ENCODE results near the gene MGARP. TPM values are rescaled to one million over a fixed set of nuclear protein-coding genes. Genes with fewer than 3 reads are reported as not detected.
A peak's percentile ranks its signal among the peaks of the same experiment; 100 is the strongest.

MGARP gene
- total and polyA plus RNA-seq, 4 experiments from 2014 or later = 0.20 to 0.52 (median 0.28) TPM

DNA sequence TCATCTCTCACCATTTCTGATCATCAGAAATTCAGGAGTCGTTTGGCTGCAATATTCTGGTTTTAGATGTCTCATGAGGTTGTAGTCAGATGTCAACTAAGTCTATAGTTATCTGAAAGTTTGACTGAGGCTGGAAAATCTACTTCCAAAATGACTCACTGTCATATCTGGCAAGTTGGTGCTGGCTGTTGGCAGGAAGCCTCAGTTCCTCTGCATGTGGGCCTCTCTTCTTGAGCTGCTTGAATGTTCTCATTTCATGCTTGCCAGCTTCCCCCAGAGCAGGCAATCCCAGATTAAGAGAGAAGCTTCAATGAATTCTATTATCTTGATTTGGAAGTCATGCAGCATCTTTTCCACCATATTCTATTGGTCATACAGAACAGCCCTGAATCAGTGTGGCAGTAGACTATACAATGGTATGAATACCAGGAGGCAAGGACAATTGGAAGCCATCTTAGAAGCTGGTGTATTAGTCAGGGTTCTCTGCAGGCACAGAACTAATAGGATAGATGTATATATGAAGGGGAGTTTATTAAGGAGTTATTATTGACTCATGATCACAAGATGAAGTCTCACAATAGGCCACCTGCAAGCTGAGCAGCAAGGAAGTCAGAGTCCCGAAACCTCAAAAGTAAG is 56.2 kb downstream of the MGARP start:
- peaks cover 2 to 9% (median 5%) of the 10 kb centered on the region in 4 donors for H3K4me1 Mint-ChIP-seq
- POLR2A ChIA-PET (ENCODE audit: partially characterized antibody) = no interaction called here
- intact Hi-C loops (cut with micrococcal nuclease) = no loop called here

DNA sequence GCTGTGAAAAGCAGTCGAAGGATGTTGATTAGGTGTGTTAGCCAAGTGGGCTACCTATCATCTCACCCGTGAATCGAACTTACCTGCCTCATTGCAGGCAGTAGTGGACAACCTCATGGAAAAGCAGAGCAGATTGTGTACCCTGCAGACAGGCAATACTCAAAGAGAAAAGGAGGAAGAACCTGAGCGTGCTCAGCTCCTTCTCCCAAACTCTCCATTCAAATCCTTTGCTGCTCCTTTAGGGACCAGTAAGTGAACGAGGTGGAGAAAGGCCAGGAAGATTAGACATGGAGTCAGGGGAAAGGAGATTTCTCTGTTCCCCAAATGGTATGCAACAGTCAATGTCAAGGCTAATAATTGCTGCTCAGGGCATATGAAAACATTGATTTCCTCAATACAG is 57.8 kb downstream of the MGARP start:
- Histone ChIP-seq H3K27me3 (ENCODE audit: insufficient read depth, low read length) (no peaks in the 10 kb centered on the region), H3K4me1 (ENCODE audit: insufficient read depth, low read length) (no peaks in the 10 kb centered on the region), H3K9me3 (ENCODE audit: control insufficient read depth in 1 of 2, low read length in 2 of 2) (no peaks in the 10 kb centered on the region), H3K36me3 (ENCODE audit: insufficient read depth, low read length) (no peaks in the 10 kb centered on the region), H3K27ac (ENCODE audit: low read depth, low read length) (no peak overlapping the region), H3K4me3 (ENCODE audit: low read length in 2 of 2) (no peak overlapping the region)
- POLR2A ChIA-PET (ENCODE audit: partially characterized antibody) = no interaction called here
- no peaks in the 10 kb centered on the region for H3K36me3 Mint-ChIP-seq
- peaks cover 4 to 9% (median 6%) of the 10 kb centered on the region in 4 donors for H3K4me1 Mint-ChIP-seq
- no peaks in the 10 kb centered on the region for H3K27me3 Mint-ChIP-seq
- H3K4me3 Mint-ChIP-seq = no peak overlapping the region
- CTCF ChIA-PET (ENCODE audit: partially characterized antibody) = interaction anchor here (0.7 kb wide), 1 partner anchor 132 kb away, joined by 3 read pairs; no protein-coding TSS in a partner anchor
- no peak overlapping the region for H3K27ac Mint-ChIP-seq
- DNase-seq = no peak
- H3K9me3 Mint-ChIP-seq = no peaks in the 10 kb centered on the region
- intact Hi-C loops (cut with micrococcal nuclease) = no loop called here

More for the DNA sequence above, 56.2 kb downstream of the MGARP start:
- DNase-seq = no peak
- Histone ChIP-seq H3K4me1 (ENCODE audit: insufficient read depth, low read length) (no peaks in the 10 kb centered on the region), H3K36me3 (ENCODE audit: insufficient read depth, low read length) (no peaks in the 10 kb centered on the region), H3K27me3 (ENCODE audit: insufficient read depth, low read length) (no peaks in the 10 kb centered on the region), H3K27ac (ENCODE audit: low read depth, low read length) (no peak overlapping the region), H3K9me3 (ENCODE audit: control insufficient read depth in 1 of 2, low read length in 2 of 2) (no peaks in the 10 kb centered on the region), H3K4me3 (ENCODE audit: low read length in 2 of 2) (no peak overlapping the region)
- no peaks in the 10 kb centered on the region for H3K9me3 Mint-ChIP-seq
- CTCF ChIA-PET (ENCODE audit: partially characterized antibody) = interaction anchor here (0.6 to 1.1 kb wide), 3 partner anchors 35 to 193 kb away, joined by 3 to 4 read pairs (median 3); no protein-coding TSS in a partner anchor
- no peaks in the 10 kb centered on the region for H3K36me3 Mint-ChIP-seq
- H3K27me3 Mint-ChIP-seq = no peaks in the 10 kb centered on the region
- H3K4me3 Mint-ChIP-seq = no peak overlapping the region
- H3K27ac Mint-ChIP-seq = peak overlapping the region in 1 of 7 donors; percentile 22

DNA sequence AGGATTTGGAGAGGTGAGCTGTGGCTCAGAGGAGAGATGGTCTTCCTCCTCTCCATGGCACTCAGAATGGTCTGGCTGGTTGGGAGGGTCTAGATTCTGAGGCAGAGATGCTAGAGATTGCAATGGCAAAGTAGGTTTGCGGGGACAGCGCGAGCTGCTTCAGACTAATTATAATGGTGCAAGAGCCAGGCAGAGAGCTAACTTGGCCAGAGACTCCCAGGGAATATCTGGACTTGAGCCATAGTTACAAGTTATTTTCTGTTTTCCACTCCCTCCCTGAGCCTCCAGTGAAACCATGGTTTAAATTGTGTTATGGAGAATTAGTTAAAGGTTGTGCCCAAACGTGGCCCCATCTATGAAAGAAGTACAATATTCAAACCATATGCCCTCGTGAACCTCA is 58.3 kb downstream of the MGARP start:
- H3K27me3 ChIP-seq (ENCODE audit: insufficient read depth, low read length) = no peaks in the 10 kb centered on the region
- H3K4me1 Mint-ChIP-seq = peaks cover 4 to 9% (median 6%) of the 10 kb centered on the region in 4 donors
- ChIA-PET CTCF (ENCODE audit: partially characterized antibody) (no interaction called here), POLR2A (ENCODE audit: partially characterized antibody) (no interaction called here)
- H3K27ac ChIP-seq (ENCODE audit: low read depth, low read length) = no peak overlapping the region
- no peaks in the 10 kb centered on the region for H3K36me3 ChIP-seq (ENCODE audit: insufficient read depth, low read length)
- no peak overlapping the region for H3K4me3 ChIP-seq (ENCODE audit: low read length in 2 of 2)
- H3K9me3 Mint-ChIP-seq = no peaks in the 10 kb centered on the region
- H3K36me3 Mint-ChIP-seq = no peaks in the 10 kb centered on the region
- H3K4me1 ChIP-seq (ENCODE audit: insufficient read depth, low read length) = no peaks in the 10 kb centered on the region
- H3K27ac Mint-ChIP-seq = no peak overlapping the region
- DNase-seq = no peak
- no peaks in the 10 kb centered on the region for H3K27me3 Mint-ChIP-seq
- intact Hi-C loops (cut with micrococcal nuclease) = no loop called here
- no peaks in the 10 kb centered on the region for H3K9me3 ChIP-seq (ENCODE audit: control insufficient read depth in 1 of 2, low read length in 2 of 2)
- no peak overlapping the region for H3K4me3 Mint-ChIP-seq

DNA sequence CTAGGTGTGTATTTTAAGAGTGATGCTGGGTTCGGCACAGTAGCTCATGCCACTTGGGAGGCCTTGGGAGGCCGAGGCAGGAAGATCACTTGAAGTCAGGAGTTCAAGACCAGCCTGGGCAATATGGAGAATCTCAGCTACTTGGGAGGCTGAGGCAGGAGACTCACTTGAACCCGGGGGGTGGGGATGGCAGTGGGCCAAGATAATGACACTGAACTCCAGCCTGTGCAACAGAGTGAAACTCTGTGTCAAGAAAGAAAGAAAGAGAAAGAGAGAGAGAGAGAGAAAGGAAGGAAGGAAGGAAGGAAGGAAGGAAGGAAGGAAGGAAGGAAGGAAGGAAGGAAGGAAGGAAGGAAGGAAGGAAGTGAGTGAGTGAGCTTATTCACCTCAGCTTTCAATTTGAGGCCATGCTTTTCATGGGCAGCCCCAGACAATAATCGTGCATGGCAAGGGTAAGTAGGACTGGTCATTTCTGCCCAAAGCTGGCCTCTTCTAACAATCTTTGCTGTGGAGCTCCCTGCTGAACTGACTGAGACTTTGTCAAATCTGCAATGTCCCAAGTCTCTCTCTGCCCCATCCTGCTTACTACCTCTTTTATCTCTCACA is 60.5 kb downstream of the MGARP start:
- Mint-ChIP-seq H3K9me3 (no peaks in the 10 kb centered on the region), H3K36me3 (no peaks in the 10 kb centered on the region), H3K27ac (peak overlapping the region in 1 of 7 donors; percentile 73), H3K27me3 (no peaks in the 10 kb centered on the region), H3K4me3 (no peak overlapping the region), H3K4me1 (peaks cover 4 to 9% (median 6%) of the 10 kb centered on the region in 4 donors)
- DNase-seq = no peak
- Histone ChIP-seq H3K4me1 (ENCODE audit: insufficient read depth, low read length) (no peaks in the 10 kb centered on the region), H3K4me3 (ENCODE audit: low read length in 2 of 2) (no peak overlapping the region), H3K27ac (ENCODE audit: low read depth, low read length) (no peak overlapping the region), H3K9me3 (ENCODE audit: control insufficient read depth in 1 of 2, low read length in 2 of 2) (no peaks in the 10 kb centered on the region), H3K27me3 (ENCODE audit: insufficient read depth, low read length) (no peaks in the 10 kb centered on the region), H3K36me3 (ENCODE audit: insufficient read depth, low read length) (no peaks in the 10 kb centered on the region)
- intact Hi-C loops (cut with micrococcal nuclease) = no loop called here
- ChIA-PET POLR2A (ENCODE audit: partially characterized antibody) (no interaction called here), CTCF (ENCODE audit: partially characterized antibody) (interaction anchor here (0.8 to 1.3 kb wide), 3 partner anchors 8 to 59 kb away, joined by 3 to 5 read pairs (median 3); no protein-coding TSS in a partner anchor)

Other genes with a start within 250 kb of the MGARP start
- gene ELF2, start 103.0 kb downstream of the MGARP start, total RNA-seq = 10 to 100 TPM; 76.1 to 81.4 TPM
- gene ELF2, start 103.0 kb downstream of the MGARP start, polyA plus RNA-seq = 10 to 100 TPM; 27.4 to 38.6 TPM
- gene NAA15, start 21.3 kb upstream of the MGARP start, total RNA-seq = 10 to 100 TPM; 45.8 to 46.5 TPM
- gene NAA15, start 21.3 kb upstream of the MGARP start, polyA plus RNA-seq = 10 to 100 TPM; 18.6 to 47.7 TPM
- 10 to 100 TPM; 29.6 to 34.8 TPM for gene NDUFC1, start 22.3 kb upstream of the MGARP start, total RNA-seq
- 100 to 1,000 TPM; 121 to 154 TPM for gene NDUFC1, start 22.3 kb upstream of the MGARP start, polyA plus RNA-seq
- gene RAB33B, start 173.9 kb upstream of the MGARP start, total RNA-seq = 10 to 100 TPM; 16.4 to 16.6 TPM
- 10 to 100 TPM in 1 of 2 donors, 1 to 10 TPM in 1; 9.4 to 10.3 TPM for gene RAB33B, start 173.9 kb upstream of the MGARP start, polyA plus RNA-seq

Data from CD4-positive, alpha-beta memory T cell (primary cell).